ENCODE measurements around the gene ADGRD2.
A peak's percentile ranks its signal among the peaks of the same experiment; 100 is the strongest.

Gene ADGRD2

GRCh38 chr9:124498040-124498439 lies 47.8 kb downstream of the ADGRD2 start:
- no peaks in the 10 kb centered on the region for H3K9me3 ChIP-seq (ENCODE audit: control insufficient read depth, insufficient read depth, low read length)
- no peaks in the 10 kb centered on the region for H3K36me3 ChIP-seq (ENCODE audit: insufficient read depth, low read length)
- no peak overlapping the region for H3K9ac ChIP-seq (ENCODE audit: low read depth, low read length)
- H3K4me1 ChIP-seq (ENCODE audit: insufficient read depth, low read length) = peaks cover 11% of the 10 kb centered on the region

GRCh38 chr9:124498499-124499146 lies 48.4 kb downstream of the ADGRD2 start:
- H3K9me3 ChIP-seq (ENCODE audit: control insufficient read depth, insufficient read depth, low read length) = no peaks in the 10 kb centered on the region
- H3K36me3 ChIP-seq (ENCODE audit: insufficient read depth, low read length) = no peaks in the 10 kb centered on the region
- H3K4me1 ChIP-seq (ENCODE audit: insufficient read depth, low read length) = peaks cover 11% of the 10 kb centered on the region
- no peak overlapping the region for H3K9ac ChIP-seq (ENCODE audit: low read depth, low read length)

GRCh38 chr9:124499216-124499615 lies 49.0 kb downstream of the ADGRD2 start:
- Histone ChIP-seq H3K36me3 (ENCODE audit: insufficient read depth, low read length) (no peaks in the 10 kb centered on the region), H3K9me3 (ENCODE audit: control insufficient read depth, insufficient read depth, low read length) (no peaks in the 10 kb centered on the region), H3K4me1 (ENCODE audit: insufficient read depth, low read length) (peaks cover 11% of the 10 kb centered on the region), H3K9ac (ENCODE audit: low read depth, low read length) (no peak overlapping the region)

- Histone ChIP-seq H3K9ac (ENCODE audit: low read depth, low read length) (no peak overlapping the region), H3K9me3 (ENCODE audit: control insufficient read depth, insufficient read depth, low read length) (no peaks in the 10 kb centered on the region), H3K36me3 (ENCODE audit: insufficient read depth, low read length) (no peaks in the 10 kb centered on the region), H3K4me1 (ENCODE audit: insufficient read depth, low read length) (peaks cover 11% of the 10 kb centered on the region)
Observed at GRCh38 chr9:124500028-124500795, 50.0 kb downstream of the ADGRD2 start.

GRCh38 chr9:124500796-124501611 lies 50.8 kb downstream of the ADGRD2 start:
- H3K9me3 ChIP-seq (ENCODE audit: control insufficient read depth, insufficient read depth, low read length) = no peaks in the 10 kb centered on the region
- no peaks in the 10 kb centered on the region for H3K36me3 ChIP-seq (ENCODE audit: insufficient read depth, low read length)
- no peak overlapping the region for H3K9ac ChIP-seq (ENCODE audit: low read depth, low read length)
- H3K4me1 ChIP-seq (ENCODE audit: insufficient read depth, low read length) = peaks cover 14% of the 10 kb centered on the region

- Histone ChIP-seq H3K36me3 (ENCODE audit: insufficient read depth, low read length) (no peaks in the 10 kb centered on the region), H3K9me3 (ENCODE audit: control insufficient read depth, insufficient read depth, low read length) (no peaks in the 10 kb centered on the region), H3K9ac (ENCODE audit: low read depth, low read length) (no peak overlapping the region), H3K4me1 (ENCODE audit: insufficient read depth, low read length) (peaks cover 18% of the 10 kb centered on the region)
Observed at GRCh38 chr9:124501771-124502320, 51.6 kb downstream of the ADGRD2 start.

- peak overlapping the region; percentile 54; the same call in 1 of the 2 replicates for H3K9ac ChIP-seq (ENCODE audit: low read depth, low read length)
- H3K9me3 ChIP-seq (ENCODE audit: control insufficient read depth, insufficient read depth, low read length) = no peaks in the 10 kb centered on the region
- H3K4me1 ChIP-seq (ENCODE audit: insufficient read depth, low read length) = peaks cover 17% of the 10 kb centered on the region
- H3K36me3 ChIP-seq (ENCODE audit: insufficient read depth, low read length) = no peaks in the 10 kb centered on the region
Observed at GRCh38 chr9:124502711-124503702, 52.8 kb downstream of the ADGRD2 start.

- H3K9me3 ChIP-seq (ENCODE audit: control insufficient read depth, insufficient read depth, low read length) = no peaks in the 10 kb centered on the region
- no peaks in the 10 kb centered on the region for H3K36me3 ChIP-seq (ENCODE audit: insufficient read depth, low read length)
- peak overlapping the region; percentile 54 for H3K9ac ChIP-seq (ENCODE audit: low read depth, low read length)
- peaks cover 12% of the 10 kb centered on the region; the same call in 1 of the 2 replicates for H3K4me1 ChIP-seq (ENCODE audit: insufficient read depth, low read length)
Observed at GRCh38 chr9:124503713-124504529, 53.7 kb downstream of the ADGRD2 start.

- Histone ChIP-seq H3K9ac (ENCODE audit: low read depth, low read length) (peak overlapping the region; percentile 56), H3K36me3 (ENCODE audit: insufficient read depth, low read length) (no peaks in the 10 kb centered on the region), H3K9me3 (ENCODE audit: control insufficient read depth, insufficient read depth, low read length) (no peaks in the 10 kb centered on the region), H3K4me1 (ENCODE audit: insufficient read depth, low read length) (peaks cover 12% of the 10 kb centered on the region; the same call in 1 of the 2 replicates)
Observed at GRCh38 chr9:124504530-124505005, 54.3 kb downstream of the ADGRD2 start.

GRCh38 chr9:124505006-124505900 lies 55.0 kb downstream of the ADGRD2 start:
- Histone ChIP-seq H3K9me3 (ENCODE audit: control insufficient read depth, insufficient read depth, low read length) (no peaks in the 10 kb centered on the region), H3K36me3 (ENCODE audit: insufficient read depth, low read length) (no peaks in the 10 kb centered on the region), H3K9ac (ENCODE audit: low read depth, low read length) (peak overlapping the region; percentile 56), H3K4me1 (ENCODE audit: insufficient read depth, low read length) (peaks cover 12% of the 10 kb centered on the region; the same call in 1 of the 2 replicates)

- Histone ChIP-seq H3K9me3 (ENCODE audit: control insufficient read depth, insufficient read depth, low read length) (no peaks in the 10 kb centered on the region), H3K4me1 (ENCODE audit: insufficient read depth, low read length) (peaks cover 12% of the 10 kb centered on the region; the same call in 1 of the 2 replicates), H3K9ac (ENCODE audit: low read depth, low read length) (no peak overlapping the region), H3K36me3 (ENCODE audit: insufficient read depth, low read length) (no peaks in the 10 kb centered on the region)
Observed at GRCh38 chr9:124505901-124506346, 55.7 kb downstream of the ADGRD2 start.

- H3K36me3 ChIP-seq (ENCODE audit: insufficient read depth, low read length) = no peaks in the 10 kb centered on the region
- H3K9me3 ChIP-seq (ENCODE audit: control insufficient read depth, insufficient read depth, low read length) = no peaks in the 10 kb centered on the region
- H3K4me1 ChIP-seq (ENCODE audit: insufficient read depth, low read length) = peaks cover 12% of the 10 kb centered on the region; the same call in 1 of the 2 replicates
- H3K9ac ChIP-seq (ENCODE audit: low read depth, low read length) = no peak overlapping the region
Observed at GRCh38 chr9:124506433-124506832, 56.2 kb downstream of the ADGRD2 start.

All from ES-I3 (cell line).